ENCODE results near the gene FRG1. TPM values are rescaled to one million over a fixed set of nuclear protein-coding genes. Genes with fewer than 3 reads are reported as not detected.
"Not testable (repeated sequence)": the region's sequence is repeated elsewhere in the genome, so short reads cannot be mapped to it uniquely, and the experiment has no call there.

The FRG1 gene
- total RNA-seq, 1 donor from 2014 or later: 11.8 TPM

GRCh38 chr4:189983916-189984526 lies 43.3 kb downstream of the FRG1 start:
- not testable (repeated sequence) for ATAC-seq; DNase-seq (ENCODE audit: low spot score)

- not testable (repeated sequence) for ATAC-seq; DNase-seq (ENCODE audit: low spot score)
Measured at GRCh38 chr4:189984661-189985060, 44.0 kb downstream of the FRG1 start.

- not testable (repeated sequence) for DNase-seq (ENCODE audit: low spot score)
Measured at GRCh38 chr4:189985651-189986243, 45.1 kb downstream of the FRG1 start.

GRCh38 chr4:189988877-189989431 lies 48.3 kb downstream of the FRG1 start:
- DNase-seq (ENCODE audit: low spot score) (no peak), ATAC-seq (no peak)

More at GRCh38 chr4:189985651-189986243, 45.1 kb downstream of the FRG1 start:
- not testable (repeated sequence) for ATAC-seq

- not testable (repeated sequence) for ATAC-seq; DNase-seq (ENCODE audit: low spot score)
Measured at GRCh38 chr4:189989941-189990340, 49.3 kb downstream of the FRG1 start.

Other genes starting within 250 kb of the FRG1 start
- gene FRG2, start 86.4 kb downstream of the FRG1 start, total RNA-seq: not detected
- gene DBET, start 123.6 kb downstream of the FRG1 start, total RNA-seq: not detected
- not detected for gene DUX4, start 232.9 kb downstream of the FRG1 start, total RNA-seq

Measured in left lobe of liver (tissue), 2 donors.